ENCODE data around the gene OR52W1. TPM values are rescaled to one million over a fixed set of nuclear protein-coding genes. Genes with fewer than 3 reads are reported as not detected.

The OR52W1 gene
- total RNA-seq, 1 donor from 2014 or later, result not detected

DNA sequence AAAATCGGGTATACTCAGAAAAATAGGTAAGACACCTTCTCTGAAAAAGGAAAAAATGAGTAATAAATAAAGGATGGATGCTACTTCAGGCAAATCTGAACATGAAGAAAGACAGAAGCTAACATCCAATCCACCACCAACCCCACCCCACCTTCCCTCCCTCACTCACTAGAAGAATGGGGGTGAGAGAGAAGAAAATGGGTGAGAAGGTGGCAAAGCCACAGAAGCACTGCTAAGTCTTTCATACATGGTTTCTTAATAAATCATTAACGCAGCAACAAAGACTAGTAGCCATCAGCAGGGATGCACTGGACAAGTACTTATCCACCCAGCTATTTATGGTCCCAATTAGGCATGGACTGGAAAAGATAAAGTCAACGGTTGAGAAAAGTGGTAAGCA lies 29.5 kb downstream of the OR52W1 start:
- H3K27me3 Mint-ChIP-seq (ENCODE audit: low read depth), result no peaks in the 10 kb centered on the region
- TF ChIP-seq CTCF (conservative IDR thresholded peaks at IDR 0.05), result no peak
- DNase-seq (ENCODE audit: low read depth, low spot score), result no peak
- H3K4me1 Mint-ChIP-seq, result peaks cover 9% of the 10 kb centered on the region
- H3K27ac Mint-ChIP-seq (ENCODE audit: unreplicated experiment), result no peak overlapping the region
- no peaks in the 10 kb centered on the region for H3K9me3 Mint-ChIP-seq
- H3K36me3 Mint-ChIP-seq (ENCODE audit: low read depth), result peaks cover 2% of the 10 kb centered on the region
- no peak overlapping the region for H3K4me3 Mint-ChIP-seq

DNA sequence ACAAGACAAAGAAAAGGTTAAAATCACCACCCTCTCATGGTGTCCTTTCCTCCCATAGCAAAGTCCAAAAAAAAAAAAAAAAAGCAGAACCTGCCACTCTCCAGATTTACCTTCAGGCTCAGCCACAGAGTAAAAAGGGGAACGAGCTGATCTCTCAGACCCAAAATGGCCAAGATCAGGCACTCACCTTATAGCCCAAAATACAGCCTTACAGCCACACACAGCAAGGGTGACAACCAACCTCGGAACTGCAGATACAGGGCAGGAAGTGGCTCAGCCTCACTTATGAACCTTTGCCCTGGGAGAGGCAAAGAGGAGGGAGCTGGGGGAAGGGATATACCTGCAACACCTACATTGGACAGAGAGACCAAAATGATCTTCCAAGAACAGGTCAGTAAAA lies 30.9 kb downstream of the OR52W1 start:
- no peak for TF ChIP-seq CTCF (conservative IDR thresholded peaks at IDR 0.05)
- H3K4me1 Mint-ChIP-seq, result peaks cover 20% of the 10 kb centered on the region
- H3K27me3 Mint-ChIP-seq (ENCODE audit: low read depth), result no peaks in the 10 kb centered on the region
- no peak for DNase-seq (ENCODE audit: low read depth, low spot score)
- H3K4me3 Mint-ChIP-seq, result no peak overlapping the region
- no peaks in the 10 kb centered on the region for H3K9me3 Mint-ChIP-seq
- H3K27ac Mint-ChIP-seq (ENCODE audit: unreplicated experiment), result no peak overlapping the region
- H3K36me3 Mint-ChIP-seq (ENCODE audit: low read depth), result peaks cover 2% of the 10 kb centered on the region

DNA sequence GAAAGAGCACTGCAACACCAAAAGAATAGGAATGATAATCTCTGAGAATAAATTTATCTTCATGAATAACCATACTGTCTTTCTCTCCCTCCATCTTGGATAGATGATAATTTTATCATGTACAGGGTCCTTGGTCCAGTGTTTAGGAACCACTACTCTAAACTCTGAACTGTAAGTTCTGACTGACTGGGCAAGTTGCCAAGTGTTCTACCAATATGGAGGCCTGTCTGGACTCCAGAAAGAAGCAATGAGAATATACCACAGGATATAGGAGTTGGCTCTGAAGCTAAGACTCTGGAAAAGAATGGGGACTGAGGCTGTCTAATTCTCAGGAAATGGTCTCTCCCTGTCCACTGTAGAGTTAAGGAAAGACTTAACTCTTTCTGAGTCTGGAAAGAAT lies 33.9 kb downstream of the OR52W1 start:
- no peaks in the 10 kb centered on the region for H3K27me3 Mint-ChIP-seq (ENCODE audit: low read depth)
- DNase-seq (ENCODE audit: low read depth, low spot score), result no peak
- H3K9me3 Mint-ChIP-seq, result no peaks in the 10 kb centered on the region
- peak overlapping the region; percentile 97 for H3K4me3 Mint-ChIP-seq
- H3K27ac Mint-ChIP-seq (ENCODE audit: unreplicated experiment), result no peak overlapping the region
- H3K36me3 Mint-ChIP-seq (ENCODE audit: low read depth), result no peaks in the 10 kb centered on the region
- H3K4me1 Mint-ChIP-seq, result peaks cover 26% of the 10 kb centered on the region
- no peak for TF ChIP-seq CTCF (conservative IDR thresholded peaks at IDR 0.05)

GRCh38 chr11:6233984-6234386 lies 35.0 kb downstream of the OR52W1 start:
- Mint-ChIP-seq H3K27me3 (ENCODE audit: low read depth) (no peaks in the 10 kb centered on the region), H3K9me3 (no peaks in the 10 kb centered on the region), H3K27ac (ENCODE audit: unreplicated experiment) (peak overlapping the region; percentile 98), H3K4me3 (peak overlapping the region; percentile 97), H3K36me3 (ENCODE audit: low read depth) (no peaks in the 10 kb centered on the region), H3K4me1 (peaks cover 26% of the 10 kb centered on the region)
- no peak for DNase-seq (ENCODE audit: low read depth, low spot score)
- TF ChIP-seq CTCF (conservative IDR thresholded peaks at IDR 0.05), result no peak

DNA sequence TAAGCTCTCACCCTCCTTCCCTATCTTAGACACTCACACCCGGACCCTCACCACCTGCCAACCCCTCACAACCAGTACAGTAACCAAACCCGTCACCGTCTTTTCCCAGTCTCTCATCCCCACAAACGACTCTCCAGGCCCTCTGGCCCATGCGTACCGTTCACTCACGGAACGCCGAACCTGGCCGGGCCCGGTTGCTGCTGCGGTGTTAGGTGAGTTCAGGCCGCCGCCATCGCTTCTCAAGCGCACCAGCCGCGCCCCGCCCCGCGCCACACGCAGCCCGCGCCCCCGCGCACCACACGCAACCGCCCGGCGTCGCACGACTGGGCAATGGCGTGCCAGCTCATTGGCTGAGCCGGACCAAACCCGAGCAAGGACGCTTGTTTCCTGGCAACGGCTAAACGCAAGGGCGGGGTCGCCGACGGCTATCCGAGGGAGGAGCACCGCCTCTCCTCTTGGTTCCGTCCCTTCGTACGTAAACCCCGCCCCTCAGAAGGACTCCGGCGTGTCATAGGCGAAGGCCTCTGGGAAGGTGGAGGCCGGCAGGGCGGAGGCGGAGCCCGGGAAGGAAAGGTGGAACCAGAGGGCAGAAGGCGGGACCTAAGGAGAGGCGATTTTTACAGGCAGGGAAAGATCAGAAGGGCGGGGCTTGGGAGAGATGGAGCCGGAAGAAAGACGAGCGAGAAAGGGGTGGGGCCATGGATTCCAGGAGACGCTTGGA lies 35.5 kb downstream of the OR52W1 start, which contains the start of gene FHIP1B:
FHIP1B (minus strand) TSS at position 250 of the 721 bp plus-strand sequence. CDS start 10,120 bp downstream, outside the sequence.
- no peaks in the 10 kb centered on the region for H3K27me3 Mint-ChIP-seq (ENCODE audit: low read depth)
- no peaks in the 10 kb centered on the region for H3K36me3 Mint-ChIP-seq (ENCODE audit: low read depth)
- peaks cover 26% of the 10 kb centered on the region for H3K4me1 Mint-ChIP-seq
- DNase-seq (ENCODE audit: low read depth, low spot score), result peak; percentile 97
- peak within 1 kb of the TSS; percentile 97 for H3K4me3 Mint-ChIP-seq
- H3K27ac Mint-ChIP-seq (ENCODE audit: unreplicated experiment), result peak within 1 kb of the TSS; percentile 98
- no peak for TF ChIP-seq CTCF (conservative IDR thresholded peaks at IDR 0.05)
- no peaks in the 10 kb centered on the region for H3K9me3 Mint-ChIP-seq
